ENCODE data around the gene C1orf141.

GRCh38 chr1:67126974-67127373 lies 7.8 kb downstream of the C1orf141 start:
- TF ChIP-seq CTCF (IDR thresholded peaks at IDR 0.05) (no peak), POLR2A (IDR thresholded peaks at IDR 0.05; ENCODE audit: low read depth) (no peak)
